GM12864 (cell line): ENCODE measurements around the gene IMMP2L.

Experiments
- DNase-seq: peaks from one replicate; pipeline ENCODE4 v3.0.0-alpha.2; 2011; ENCODE audit warnings: low read depth
- H3K4me3 ChIP-seq: 2 replicates; pipeline ENCODE4 v1.5.1; 2011; ENCODE audit warnings: mild to moderate bottlenecking, low read depth, low read length, control low read depth
- CTCF ChIP-seq: IDR thresholded peaks from 2 replicates; pipeline ENCODE4 v1.5.1; 2011; ENCODE audit warnings: low read depth, mild to moderate bottlenecking, moderate library complexity, low read length, control low read depth, inconsistent platforms; ENCODE audit errors: missing control alignments

The IMMP2L gene

GRCh38 chr7:111101856-111102646 lies 460.2 kb downstream of the IMMP2L start:
- no peak for TF ChIP-seq CTCF

GRCh38 chr7:111098926-111099250 lies 463.4 kb downstream of the IMMP2L start:
- TF ChIP-seq CTCF: no peak
- no peak for DNase-seq
- H3K4me3 ChIP-seq: no peak overlapping the region

More at GRCh38 chr7:111101856-111102646, 460.2 kb downstream of the IMMP2L start:
- no peak overlapping the region for H3K4me3 ChIP-seq
- DNase-seq: no peak

- H3K4me3 ChIP-seq: no peak overlapping the region
- no peak for DNase-seq
- TF ChIP-seq CTCF: peak; percentile 51
Observed at GRCh38 chr7:111098011-111098925, 464.0 kb downstream of the IMMP2L start.

GRCh38 chr7:111096997-111097396 lies 465.3 kb downstream of the IMMP2L start:
- no peak overlapping the region for H3K4me3 ChIP-seq
- no peak for TF ChIP-seq CTCF
- DNase-seq: no peak

- no peak overlapping the region for H3K4me3 ChIP-seq
- DNase-seq: no peak
- TF ChIP-seq CTCF: no peak
Observed at GRCh38 chr7:111094419-111094818, 467.9 kb downstream of the IMMP2L start.

GRCh38 chr7:111093496-111093895 lies 468.8 kb downstream of the IMMP2L start:
- no peak for TF ChIP-seq CTCF
- no peak for DNase-seq
- no peak overlapping the region for H3K4me3 ChIP-seq
